ENCODE data around the gene ST8SIA6. TPM values are rescaled to one million over a fixed set of nuclear protein-coding genes. Genes with fewer than 3 reads are reported as not detected.

The ST8SIA6 gene
- total RNA-seq, 1 experiment from 2014 or later = 1.3 TPM

- no peak for ATAC-seq
- H3K9ac ChIP-seq (ENCODE audit: low read length) = no peak overlapping the region
- no peaks in the 10 kb centered on the region for H3K9me2 ChIP-seq (ENCODE audit: insufficient read depth)
- H3K79me2 ChIP-seq (ENCODE audit: insufficient read depth, low read length) = no peaks in the 10 kb centered on the region
- no peaks in the 10 kb centered on the region for H3K27me3 ChIP-seq (ENCODE audit: insufficient read depth, low read length)
- BruUV-seq (replicated peaks) = no TSS peak
- DNase-seq (ENCODE audit: low read depth, low spot score) = no peak
- H3K4me1 ChIP-seq (ENCODE audit: control insufficient read depth in 1 of 2, insufficient read depth in 2 of 2, low read length in 2 of 2) = peaks cover 55 to 86% of the 10 kb centered on the region in 2 experiments
- no peaks in the 10 kb centered on the region for H3K9me3 ChIP-seq (ENCODE audit: control insufficient read depth in 1 of 2, insufficient read depth in 1 of 2, low read depth in 1 of 2, low read length in 2 of 2)
- CTCF ChIA-PET = no interaction called here
- RAD21 ChIA-PET (ENCODE audit: low non-redundant PET in 1 of 2, low total read pairs in 2 of 2, uncharacterized antibody in 2 of 2, unreplicated experiment in 2 of 2) = no interaction called here
- no peaks in the 10 kb centered on the region for H3K36me3 ChIP-seq (ENCODE audit: control insufficient read depth in 1 of 2, insufficient read depth in 2 of 2, low read length in 2 of 2)
- no peak overlapping the region for H3K4me3 ChIP-seq (replicated peaks in 1 of 2; ENCODE audit: low read depth in 1 of 2, low read length in 2 of 2)
- no peak overlapping the region for H3K27ac ChIP-seq (ENCODE audit: low read depth, low read length)
- TF ChIP-seq EGR1 (IDR thresholded peaks at IDR 0.05; ENCODE audit: low read depth) = no peak
- no peak for TF ChIP-seq SP1 (IDR thresholded peaks at IDR 0.05; ENCODE audit: low read depth)
- H4K20me1 ChIP-seq (ENCODE audit: insufficient read depth) = no peaks in the 10 kb centered on the region
- POLR2A ChIA-PET = interaction anchor here (1.9 kb wide), 1 partner anchor 11 kb away, joined by 6 read pairs; no protein-coding TSS in a partner anchor
- no peak overlapping the region for H2AFZ ChIP-seq (ENCODE audit: low read depth, low read length, poor library complexity, severe bottlenecking)
- intact Hi-C loops (cut with micrococcal nuclease) = no loop called here
- peak overlapping the region; percentile 77 for H3K4me2 ChIP-seq (ENCODE audit: low read length)
Observed at GRCh38 chr10:17352583-17352982, 101.8 kb downstream of the ST8SIA6 start.

DNA sequence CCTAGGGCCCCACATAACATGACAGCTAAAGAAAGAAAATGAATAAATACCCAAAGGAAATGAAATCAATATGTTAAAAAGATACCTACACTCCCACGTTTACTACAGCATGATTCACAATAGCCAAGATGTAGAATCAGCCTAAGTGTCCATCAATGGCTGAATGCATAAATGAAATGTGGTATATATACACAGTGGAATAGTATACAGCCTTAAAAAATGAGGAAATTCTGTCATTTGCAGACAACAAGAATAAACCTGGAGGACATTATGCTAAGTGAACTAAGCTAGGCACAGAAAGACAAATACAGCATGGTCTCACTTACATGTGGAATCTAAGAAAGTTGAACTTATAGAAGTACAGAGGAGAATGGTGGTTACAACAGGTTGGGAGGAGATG lies 102.9 kb downstream of the ST8SIA6 start:
- no peak overlapping the region for H3K4me2 ChIP-seq (ENCODE audit: low read length)
- intact Hi-C loops (cut with micrococcal nuclease) = no loop called here
- H3K36me3 ChIP-seq (ENCODE audit: control insufficient read depth in 1 of 2, insufficient read depth in 2 of 2, low read length in 2 of 2) = no peaks in the 10 kb centered on the region
- H3K27ac ChIP-seq (ENCODE audit: low read depth, low read length) = no peak overlapping the region
- BruUV-seq (replicated peaks) = no TSS peak
- no peak overlapping the region for H3K4me3 ChIP-seq (replicated peaks in 1 of 2; ENCODE audit: low read depth in 1 of 2, low read length in 2 of 2)
- POLR2A ChIA-PET = no interaction called here
- ATAC-seq (no peak), DNase-seq (ENCODE audit: low read depth, low spot score) (no peak)
- H3K9ac ChIP-seq (ENCODE audit: low read length) = no peak overlapping the region
- CTCF ChIA-PET = no interaction called here
- H3K9me3 ChIP-seq (ENCODE audit: control insufficient read depth in 1 of 2, insufficient read depth in 1 of 2, low read depth in 1 of 2, low read length in 2 of 2) = no peaks in the 10 kb centered on the region
- peaks cover 47 to 76% of the 10 kb centered on the region in 2 experiments for H3K4me1 ChIP-seq (ENCODE audit: control insufficient read depth in 1 of 2, insufficient read depth in 2 of 2, low read length in 2 of 2)
- no peaks in the 10 kb centered on the region for H3K27me3 ChIP-seq (ENCODE audit: insufficient read depth, low read length)
- no peaks in the 10 kb centered on the region for H3K9me2 ChIP-seq (ENCODE audit: insufficient read depth)
- TF ChIP-seq SRF (IDR thresholded peaks at IDR 0.05; ENCODE audit: low read depth) (no peak), ZFX (IDR thresholded peaks at IDR 0.05) (no peak), YY1 (IDR thresholded peaks at IDR 0.05; ENCODE audit: extremely low read depth, insufficient replicate concordance, low read depth, low read length) (no peak), EGR1 (IDR thresholded peaks at IDR 0.05; ENCODE audit: low read depth) (no peak)
- TF ChIP-seq, protein P1, sequence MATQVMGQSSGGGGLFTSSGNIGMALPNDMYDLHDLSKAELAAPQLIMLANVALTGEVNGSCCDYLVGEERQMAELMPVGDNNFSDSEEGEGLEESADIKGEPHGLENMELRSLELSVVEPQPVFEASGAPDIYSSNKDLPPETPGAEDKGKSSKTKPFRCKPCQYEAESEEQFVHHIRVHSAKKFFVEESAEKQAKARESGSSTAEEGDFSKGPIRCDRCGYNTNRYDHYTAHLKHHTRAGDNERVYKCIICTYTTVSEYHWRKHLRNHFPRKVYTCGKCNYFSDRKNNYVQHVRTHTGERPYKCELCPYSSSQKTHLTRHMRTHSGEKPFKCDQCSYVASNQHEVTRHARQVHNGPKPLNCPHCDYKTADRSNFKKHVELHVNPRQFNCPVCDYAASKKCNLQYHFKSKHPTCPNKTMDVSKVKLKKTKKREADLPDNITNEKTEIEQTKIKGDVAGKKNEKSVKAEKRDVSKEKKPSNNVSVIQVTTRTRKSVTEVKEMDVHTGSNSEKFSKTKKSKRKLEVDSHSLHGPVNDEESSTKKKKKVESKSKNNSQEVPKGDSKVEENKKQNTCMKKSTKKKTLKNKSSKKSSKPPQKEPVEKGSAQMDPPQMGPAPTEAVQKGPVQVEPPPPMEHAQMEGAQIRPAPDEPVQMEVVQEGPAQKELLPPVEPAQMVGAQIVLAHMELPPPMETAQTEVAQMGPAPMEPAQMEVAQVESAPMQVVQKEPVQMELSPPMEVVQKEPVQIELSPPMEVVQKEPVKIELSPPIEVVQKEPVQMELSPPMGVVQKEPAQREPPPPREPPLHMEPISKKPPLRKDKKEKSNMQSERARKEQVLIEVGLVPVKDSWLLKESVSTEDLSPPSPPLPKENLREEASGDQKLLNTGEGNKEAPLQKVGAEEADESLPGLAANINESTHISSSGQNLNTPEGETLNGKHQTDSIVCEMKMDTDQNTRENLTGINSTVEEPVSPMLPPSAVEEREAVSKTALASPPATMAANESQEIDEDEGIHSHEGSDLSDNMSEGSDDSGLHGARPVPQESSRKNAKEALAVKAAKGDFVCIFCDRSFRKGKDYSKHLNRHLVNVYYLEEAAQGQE (IDR thresholded peaks at IDR 0.05; ENCODE audit: low read depth) = no peak
- TF ChIP-seq, protein P2, sequence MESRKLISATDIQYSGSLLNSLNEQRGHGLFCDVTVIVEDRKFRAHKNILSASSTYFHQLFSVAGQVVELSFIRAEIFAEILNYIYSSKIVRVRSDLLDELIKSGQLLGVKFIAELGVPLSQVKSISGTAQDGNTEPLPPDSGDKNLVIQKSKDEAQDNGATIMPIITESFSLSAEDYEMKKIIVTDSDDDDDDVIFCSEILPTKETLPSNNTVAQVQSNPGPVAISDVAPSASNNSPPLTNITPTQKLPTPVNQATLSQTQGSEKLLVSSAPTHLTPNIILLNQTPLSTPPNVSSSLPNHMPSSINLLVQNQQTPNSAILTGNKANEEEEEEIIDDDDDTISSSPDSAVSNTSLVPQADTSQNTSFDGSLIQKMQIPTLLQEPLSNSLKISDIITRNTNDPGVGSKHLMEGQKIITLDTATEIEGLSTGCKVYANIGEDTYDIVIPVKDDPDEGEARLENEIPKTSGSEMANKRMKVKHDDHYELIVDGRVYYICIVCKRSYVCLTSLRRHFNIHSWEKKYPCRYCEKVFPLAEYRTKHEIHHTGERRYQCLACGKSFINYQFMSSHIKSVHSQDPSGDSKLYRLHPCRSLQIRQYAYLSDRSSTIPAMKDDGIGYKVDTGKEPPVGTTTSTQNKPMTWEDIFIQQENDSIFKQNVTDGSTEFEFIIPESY (IDR thresholded peaks at IDR 0.05; ENCODE audit: extremely low read depth, insufficient replicate concordance, low read length) = no peak
- no peaks in the 10 kb centered on the region for H3K79me2 ChIP-seq (ENCODE audit: insufficient read depth, low read length)
- RAD21 ChIA-PET (ENCODE audit: low non-redundant PET in 1 of 2, low total read pairs in 2 of 2, uncharacterized antibody in 2 of 2, unreplicated experiment in 2 of 2) = no interaction called here
- H2AFZ ChIP-seq (ENCODE audit: low read depth, low read length, poor library complexity, severe bottlenecking) = no peak overlapping the region
- H4K20me1 ChIP-seq (ENCODE audit: insufficient read depth) = no peaks in the 10 kb centered on the region

Data from HCT116 (cell line).